GM12878 (cell line): ENCODE data around the gene ZNF85. TPM values are rescaled to one million over a fixed set of nuclear protein-coding genes. Genes with fewer than 3 reads are reported as not detected.

Experiments
- BCL11A ChIP-seq: IDR thresholded peaks from 2 replicates; pipeline ENCODE4 v1.6.1; 2011; ENCODE audit warnings: low read depth, low read length
- BCLAF1 ChIP-seq: fragments of 450-650 bp; IDR thresholded peaks from 2 replicates; pipeline ENCODE4 v1.6.1; 2017; ENCODE audit warnings: antibody characterized with exemption, mild to moderate bottlenecking, moderate library complexity
- IKZF2 ChIP-seq, 2 experiments: fragments of 450-650 bp; IDR thresholded peaks; 2 replicates each; pipeline ENCODE4 v1.6.1; 2017; ENCODE audit warnings: mild to moderate bottlenecking in 2 of 2, moderate library complexity in 2 of 2
- RAD51 ChIP-seq: fragments of 450-650 bp; IDR thresholded peaks from 2 replicates; pipeline ENCODE4 v1.6.1; 2016; ENCODE audit warnings: moderate library complexity, mild to moderate bottlenecking, inconsistent platforms
- SUPT20H ChIP-seq: IDR thresholded peaks from 2 replicates; pipeline ENCODE4 v1.6.1; 2011; ENCODE audit warnings: low read depth, mild to moderate bottlenecking, low read length, moderate library complexity, borderline replicate concordance; ENCODE audit not compliant: control insufficient read depth
- ZBTB4 ChIP-seq: fragments of 450-650 bp; formaldehyde crosslinking; IDR thresholded peaks from 2 replicates; pipeline ENCODE4 v1.4.0; 2022; ENCODE audit warnings: mild to moderate bottlenecking, moderate library complexity
- polyA plus RNA-seq, 11 experiments: library from polyadenylated mRNA; depleted of rRNA in 4 of 11; unstranded in 6 of 11; stranded (reverse) in 5 of 11; fragments of >200 nt; fragmentation: Nextera tagmentation in 4 of 11; fragmentation: Illumina TruSeq in 1 of 11; extraction: Ambion mirVana in 4 of 11; extraction: Trizol in 1 of 11; gene quantifications; 1 replicate in 1 of 11; 2 replicates in 10 of 11; pipeline versions ENCODE4 v1.2.1 to v1.2.3, GENCODE V29; 2011 to 2016; ENCODE audit warnings: inconsistent platforms in 2 of 11, missing spikeins in 2 of 11, low read depth in 1 of 11
- total RNA-seq, 4 experiments: library from RNA; depleted of rRNA in 3 of 4; stranded (reverse); fragments of >200 nt in 3 of 4; fragmentation: Illumina TruSeq in 1 of 4; extraction: Trizol in 1 of 4; gene quantifications; 2 replicates each; pipeline versions ENCODE4 v1.2.1 to v1.2.3, GENCODE V29; 2013 to 2021
- TF ChIP-seq, protein P1 (sequence below): fragments of 450-650 bp; IDR thresholded peaks from 2 replicates; pipeline ENCODE4 v1.6.1; 2017; ENCODE audit warnings: mild to moderate bottlenecking, low read depth, inconsistent platforms; ENCODE audit not compliant: poor library complexity, severe bottlenecking

ZNF85 gene
- total and polyA plus RNA-seq, 10 of the 15 experiments (the other 5 are each of a cell fraction or from before 2014, with no cell fraction given): 12.6 to 31.7 (median 20.9) TPM

GRCh38 chr19:20925481-20925880 is 2.4 kb downstream of the ZNF85 start (continued):
- TF ChIP-seq, protein P1, sequence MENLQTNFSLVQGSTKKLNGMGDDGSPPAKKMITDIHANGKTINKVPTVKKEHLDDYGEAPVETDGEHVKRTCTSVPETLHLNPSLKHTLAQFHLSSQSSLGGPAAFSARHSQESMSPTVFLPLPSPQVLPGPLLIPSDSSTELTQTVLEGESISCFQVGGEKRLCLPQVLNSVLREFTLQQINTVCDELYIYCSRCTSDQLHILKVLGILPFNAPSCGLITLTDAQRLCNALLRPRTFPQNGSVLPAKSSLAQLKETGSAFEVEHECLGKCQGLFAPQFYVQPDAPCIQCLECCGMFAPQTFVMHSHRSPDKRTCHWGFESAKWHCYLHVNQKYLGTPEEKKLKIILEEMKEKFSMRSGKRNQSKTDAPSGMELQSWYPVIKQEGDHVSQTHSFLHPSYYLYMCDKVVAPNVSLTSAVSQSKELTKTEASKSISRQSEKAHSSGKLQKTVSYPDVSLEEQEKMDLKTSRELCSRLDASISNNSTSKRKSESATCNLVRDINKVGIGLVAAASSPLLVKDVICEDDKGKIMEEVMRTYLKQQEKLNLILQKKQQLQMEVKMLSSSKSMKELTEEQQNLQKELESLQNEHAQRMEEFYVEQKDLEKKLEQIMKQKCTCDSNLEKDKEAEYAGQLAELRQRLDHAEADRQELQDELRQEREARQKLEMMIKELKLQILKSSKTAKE: no peak
- TF ChIP-seq BCL11A (no peak), SUPT20H (no peak), BCLAF1 (no peak), ZBTB4 (no peak), IKZF2 (IDR thresholded peaks at IDR 0.05) (no peak), RAD51 (no peak)
- TF ChIP-seq, all 136 proteins: peak for 0
